ENCODE data around the gene ARID5A. TPM values are rescaled to one million over a fixed set of nuclear protein-coding genes. Genes with fewer than 3 reads are reported as not detected.

Gene ARID5A
- total and polyA plus RNA-seq, 2 of the 13 experiments (the other 11 are each of a cell fraction or from before 2014, with no cell fraction given) = 6.0 to 9.5 TPM

DNA sequence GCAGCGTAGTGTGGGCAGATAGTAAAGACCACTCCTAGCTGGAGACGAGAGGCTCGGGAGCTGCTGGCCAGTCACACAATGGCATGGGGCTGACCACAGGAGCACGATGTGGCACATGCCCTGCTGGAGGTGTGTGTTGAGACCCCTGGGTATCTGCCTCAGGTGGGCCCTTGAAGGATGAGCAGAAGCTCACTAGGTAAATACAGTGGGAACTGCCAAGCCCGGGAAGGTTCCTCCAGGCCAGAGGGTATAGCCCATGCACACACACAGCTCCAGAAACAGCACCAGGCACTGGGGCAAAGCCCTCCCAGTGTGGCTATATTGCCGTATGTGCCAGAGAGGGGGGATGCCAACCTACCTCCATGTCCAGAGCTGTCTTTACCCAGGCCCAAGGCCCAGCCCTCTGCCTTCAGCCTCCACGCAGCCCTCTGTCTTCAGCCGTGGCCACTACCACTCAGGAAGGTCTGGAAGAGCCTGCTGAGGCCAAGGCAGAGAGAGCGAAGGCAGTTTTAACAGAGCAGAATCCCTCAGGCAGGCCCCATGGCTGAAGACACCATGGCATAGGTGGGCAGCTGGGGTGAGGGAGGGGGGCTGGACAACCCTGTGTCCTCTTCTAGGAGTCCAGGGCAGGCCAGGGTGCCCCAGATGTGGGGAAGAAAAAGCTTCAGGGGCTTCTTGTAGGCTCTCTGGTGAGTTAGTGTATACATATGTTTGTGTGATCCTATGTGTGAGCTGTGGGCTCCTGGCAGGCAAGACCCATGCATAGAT is 7.0 kb upstream of the ARID5A start:
- ATAC-seq = no peak
- H3K27me3 ChIP-seq (ENCODE audit: control insufficient read depth in 1 of 2, insufficient read depth in 2 of 2, low read length in 2 of 2) = peaks cover 24 to 86% of the 10 kb centered on the region in 2 experiments
- H3K4me1 ChIP-seq (ENCODE audit: insufficient read depth, low read length) = peaks cover 28% of the 10 kb centered on the region; the same call in 1 of the 2 replicates
- no peak overlapping the region for H3K4me3 ChIP-seq (replicated peaks in 1 of 3; ENCODE audit: insufficient read depth in 1 of 3, low read depth in 2 of 3, low read length in 3 of 3)
- H2AFZ ChIP-seq (ENCODE audit: low read length) = no peak overlapping the region
- intact Hi-C loops (cut with micrococcal nuclease; ENCODE audit: unreplicated experiment) = no loop called here
- no TSS peak for BruUV-seq (replicated peaks)
- no peaks in the 10 kb centered on the region for H3K79me2 ChIP-seq (ENCODE audit: insufficient read depth, low read length)
- in situ Hi-C loops (cut with HindIII; ENCODE audit: extremely low pct_ligation_motif_present, low pct_unique_long_range_greater_than_20kb) = no loop called here
- H3K9ac ChIP-seq (ENCODE audit: insufficient read depth, low read depth, low read length) = no peak overlapping the region
- H3K4me2 ChIP-seq (ENCODE audit: low read depth, low read length) = no peak overlapping the region
- ChIA-PET CTCF (ENCODE audit: low intra/inter-chr PET ratio, low total read pairs) (no interaction called here), POLR2A (interaction anchor here (1.0 kb wide), 1 partner anchor 27 kb away, joined by 3 read pairs; no protein-coding TSS in a partner anchor)
- TF ChIP-seq REST (IDR thresholded peaks at IDR 0.05; ENCODE audit: borderline replicate concordance in 1 of 2, low read depth in 1 of 2, low read length in 2 of 2) = no peak
- TF ChIP-seq ZNF225 (CRISPR knock-in tag; IDR thresholded peaks at IDR 0.05) = no peak
- no peak for TF ChIP-seq SIX4 (CRISPR knock-in tag; IDR thresholded peaks at IDR 0.05)
- no peak for TF ChIP-seq MAFG (CRISPR knock-in tag; IDR thresholded peaks at IDR 0.05)
- no peaks in the 10 kb centered on the region for H3K36me3 ChIP-seq (replicated peaks in 1 of 2; ENCODE audit: control insufficient read depth in 1 of 2, insufficient read depth in 2 of 2, low read length in 2 of 2)
- H4K20me1 ChIP-seq (ENCODE audit: insufficient read depth, low read length) = no peaks in the 10 kb centered on the region
- no peak overlapping the region for H3K27ac ChIP-seq (ENCODE audit: extremely low read length, insufficient read depth, low read length)
- FAIRE-seq = no peak
- H3K9me3 ChIP-seq (ENCODE audit: low read length) = no peaks in the 10 kb centered on the region
- DNase-seq (ENCODE audit: low spot score) = no peak
- WGBS (ENCODE audit: low lambda C conversion rate) = 35% methylated on average over 7 of the region's 9 CpGs
